Measurements from ENCODE around the gene IL10RA.
A peak's percentile ranks its signal among the peaks of the same experiment; 100 is the strongest.
"Not testable (repeated sequence)": the region's sequence is repeated elsewhere in the genome, so short reads cannot be mapped to it uniquely, and the experiment has no call there.

Gene IL10RA

GRCh38 chr11:117962826-117963225, 23.4 kb upstream of the IL10RA start:
- DNase-seq = no peak

DNA sequence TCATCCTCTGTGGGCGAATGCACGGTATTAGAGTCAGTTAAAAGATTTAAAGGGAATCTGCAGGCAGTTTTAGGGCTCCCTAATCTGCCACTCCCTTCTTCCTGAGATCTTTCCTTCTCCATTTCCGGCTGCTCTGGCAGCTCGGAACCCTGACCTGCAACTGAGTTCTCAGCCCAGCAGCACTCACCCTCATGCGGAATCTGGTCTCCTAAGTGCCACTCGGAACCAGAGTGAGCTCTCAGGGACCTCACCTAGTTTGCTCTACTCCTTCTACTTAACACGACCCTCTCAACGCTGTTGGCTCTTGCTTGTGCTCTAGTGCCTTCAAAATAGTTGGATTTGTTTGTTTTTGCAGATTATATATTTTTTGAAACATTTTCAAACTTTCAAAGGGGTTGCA, 19.3 kb upstream of the IL10RA start:
- no peak for DNase-seq

DNA sequence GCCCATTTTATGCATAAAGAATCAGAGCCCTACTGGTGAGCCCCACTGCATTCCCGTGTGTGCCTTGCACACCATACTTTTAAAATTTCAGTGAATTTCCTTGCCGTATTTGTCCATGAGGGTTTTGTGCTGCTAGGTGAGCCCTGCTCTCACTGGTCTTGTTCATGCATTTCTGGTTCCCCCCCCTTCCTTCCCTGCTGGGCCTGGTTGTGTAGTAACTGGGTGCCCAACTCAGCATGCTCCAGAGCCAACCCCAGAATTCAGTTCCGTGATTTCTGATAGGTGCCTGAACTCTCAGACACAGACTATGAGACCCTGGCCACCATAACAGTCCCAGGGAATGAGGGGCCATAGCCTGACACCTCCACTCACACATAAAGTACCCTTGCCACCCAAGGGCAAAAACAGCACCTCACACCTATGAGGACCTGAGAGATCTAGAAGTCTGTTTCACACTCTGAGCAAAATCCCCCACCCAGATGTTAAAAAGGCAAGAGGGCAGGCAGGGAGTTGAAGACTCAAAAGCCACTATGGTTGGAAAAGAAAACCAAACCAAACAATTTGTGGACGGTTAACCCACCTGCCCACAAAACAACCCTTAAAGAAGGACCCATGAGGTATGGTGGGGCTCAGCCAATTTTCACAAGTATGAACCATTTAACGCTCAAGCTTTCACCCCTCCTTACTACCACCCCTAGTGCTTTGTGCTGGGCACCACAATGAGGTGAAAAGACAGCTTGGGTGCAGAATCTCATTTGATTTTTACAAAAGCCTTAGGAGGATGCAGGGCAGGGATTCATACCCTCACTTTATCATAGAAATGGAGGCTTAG, 16.8 kb upstream of the IL10RA start:
- no peak for DNase-seq

DNA sequence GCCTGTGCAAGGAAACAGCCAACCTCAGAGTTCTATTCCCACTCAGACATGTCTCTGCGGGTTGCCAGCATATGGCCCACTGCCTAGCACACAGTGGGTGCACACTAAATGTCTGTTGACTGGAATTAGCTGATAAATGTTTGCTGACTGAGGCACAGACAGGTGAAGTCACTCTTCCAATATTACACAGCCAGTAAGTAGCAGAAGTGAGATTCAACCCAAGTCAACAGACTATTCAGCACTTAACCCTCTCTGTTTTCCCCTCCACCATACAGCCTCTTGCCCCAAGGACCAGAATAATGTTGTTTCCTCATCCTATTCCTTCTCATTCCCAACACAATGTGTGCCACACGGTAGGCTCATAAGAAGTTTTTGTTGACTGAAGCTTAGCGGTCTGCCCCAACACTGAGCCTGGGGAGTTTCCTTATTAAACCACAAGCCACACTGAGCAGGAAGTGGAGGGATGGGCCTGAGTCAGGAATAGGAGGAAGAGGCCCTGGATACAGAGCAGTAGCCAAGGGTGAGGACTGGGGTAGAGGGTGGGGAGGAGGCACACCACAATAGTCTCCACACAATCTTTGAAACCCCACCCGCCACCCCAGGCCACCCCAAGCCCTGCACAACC, 15.7 kb upstream of the IL10RA start:
- DNase-seq = no peak

DNA sequence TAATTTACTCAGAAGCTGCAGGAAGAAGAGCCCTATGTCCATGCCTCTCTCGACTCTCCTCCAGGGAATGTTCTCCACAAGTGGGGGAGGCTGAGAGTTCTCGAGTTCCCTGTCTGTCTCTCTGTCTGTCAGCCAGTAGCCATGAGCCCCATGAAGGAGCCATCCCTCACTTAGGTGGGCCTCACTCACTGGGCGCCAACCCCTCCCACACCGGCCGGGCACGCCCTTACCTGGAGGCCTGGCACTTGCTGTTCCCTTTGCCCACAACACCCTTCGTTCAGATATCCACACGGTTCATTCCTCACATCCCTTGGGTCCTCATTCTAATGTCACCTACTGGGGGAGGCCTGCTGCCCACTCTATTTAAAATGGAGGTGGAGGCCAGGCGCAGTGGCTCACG, 14.2 kb upstream of the IL10RA start:
- no peak for DNase-seq

DNA sequence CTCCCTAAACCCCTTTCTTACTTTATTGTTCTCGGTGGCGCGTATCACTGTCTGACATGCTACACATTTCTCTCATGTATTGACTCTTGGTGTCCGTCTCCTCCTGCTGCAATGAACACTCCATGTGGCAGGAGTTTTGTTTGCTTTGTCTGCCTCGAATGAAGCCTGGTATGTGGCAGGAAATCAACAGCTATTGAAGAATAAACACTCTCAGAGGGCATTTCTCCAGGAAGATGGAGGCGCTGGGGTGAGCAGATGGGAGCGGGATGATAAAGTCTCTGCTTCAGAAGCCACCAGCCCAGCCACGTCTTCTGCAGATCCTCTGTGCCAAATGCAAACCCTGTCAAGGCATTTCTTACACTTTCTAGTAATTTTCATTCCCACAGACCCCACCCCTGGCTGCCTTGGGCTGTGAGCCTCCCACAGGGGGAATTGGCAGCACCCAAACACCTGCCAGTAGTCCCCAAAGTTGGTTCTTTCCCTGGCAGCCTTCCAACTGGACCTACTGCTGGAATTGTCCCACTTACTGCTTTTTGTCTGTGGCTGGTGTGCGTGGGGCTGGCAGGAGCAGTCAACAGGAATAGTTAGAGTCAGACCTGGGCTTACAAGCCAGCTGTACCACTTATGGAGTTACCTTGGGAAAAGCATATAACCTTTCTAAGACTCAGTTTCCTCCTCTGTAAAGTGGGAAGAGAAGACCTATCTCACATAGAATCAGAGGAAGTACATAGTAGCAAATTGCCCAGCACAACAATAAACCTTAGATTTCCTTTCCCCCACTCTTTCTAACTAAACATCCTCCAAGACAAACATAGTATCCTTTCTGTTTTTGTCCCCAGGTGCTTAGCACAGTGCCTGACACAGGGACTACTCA, 13.3 kb upstream of the IL10RA start:
- peak; percentile 52 for DNase-seq

- DNase-seq = no peak
These were observed 12.7 kb upstream of the IL10RA start for GRCh38 chr11:117973503-117973860.

- no peak for DNase-seq
These were observed 9.7 kb upstream of the IL10RA start for GRCh38 chr11:117976445-117976844.

DNA sequence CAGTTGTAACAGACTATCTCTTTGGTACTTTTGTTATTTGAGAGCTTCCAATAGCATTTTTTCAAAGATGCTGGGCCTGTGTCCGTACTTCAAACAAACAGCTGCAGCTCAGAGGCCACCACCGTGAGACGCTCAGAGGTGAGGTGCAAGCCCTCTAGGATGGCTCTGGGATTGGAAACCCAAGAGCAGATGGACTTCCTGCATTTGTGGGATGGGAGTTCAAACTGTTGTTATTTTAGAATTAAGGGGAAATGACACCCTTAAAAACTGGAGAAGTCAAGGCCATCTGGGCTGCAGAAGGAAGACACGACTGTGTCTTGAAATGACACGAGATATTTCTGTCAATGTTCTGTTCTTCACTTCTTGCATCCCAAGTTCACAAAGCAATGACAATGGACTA, 9.2 kb upstream of the IL10RA start:
- DNase-seq = no peak

DNA sequence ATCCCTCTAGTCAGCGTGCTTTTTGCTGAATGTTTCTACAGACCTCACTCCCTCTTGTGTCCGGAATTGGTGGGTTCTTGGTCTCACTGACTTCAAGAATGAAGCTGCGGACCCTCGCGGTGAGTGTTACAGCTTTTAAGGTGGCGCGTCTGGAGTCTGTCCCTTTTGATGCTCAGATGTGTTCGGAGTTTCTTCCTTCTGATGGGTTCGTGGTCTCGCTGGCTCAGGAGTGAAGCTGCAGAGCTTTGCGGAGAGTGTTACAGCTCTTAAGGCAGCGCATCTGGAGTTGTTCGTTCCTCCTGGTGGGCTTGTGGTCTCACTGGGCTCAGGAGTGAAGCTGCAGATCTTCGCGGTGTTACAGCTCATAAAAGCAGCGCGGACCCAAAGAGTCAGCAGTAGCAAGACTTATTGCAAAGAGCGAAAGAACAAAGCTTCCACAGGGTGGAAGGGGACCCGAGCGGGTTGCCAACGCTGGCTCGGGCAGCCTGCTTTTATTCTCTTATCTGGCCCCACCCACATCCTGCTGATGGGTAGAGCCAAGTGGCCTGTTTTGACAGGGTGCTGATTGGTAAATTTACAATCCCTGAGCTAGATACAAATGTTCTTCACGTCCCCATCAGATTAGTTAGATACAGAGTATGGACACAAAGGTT, 8.5 kb upstream of the IL10RA start:
- not testable (repeated sequence) for DNase-seq

DNA sequence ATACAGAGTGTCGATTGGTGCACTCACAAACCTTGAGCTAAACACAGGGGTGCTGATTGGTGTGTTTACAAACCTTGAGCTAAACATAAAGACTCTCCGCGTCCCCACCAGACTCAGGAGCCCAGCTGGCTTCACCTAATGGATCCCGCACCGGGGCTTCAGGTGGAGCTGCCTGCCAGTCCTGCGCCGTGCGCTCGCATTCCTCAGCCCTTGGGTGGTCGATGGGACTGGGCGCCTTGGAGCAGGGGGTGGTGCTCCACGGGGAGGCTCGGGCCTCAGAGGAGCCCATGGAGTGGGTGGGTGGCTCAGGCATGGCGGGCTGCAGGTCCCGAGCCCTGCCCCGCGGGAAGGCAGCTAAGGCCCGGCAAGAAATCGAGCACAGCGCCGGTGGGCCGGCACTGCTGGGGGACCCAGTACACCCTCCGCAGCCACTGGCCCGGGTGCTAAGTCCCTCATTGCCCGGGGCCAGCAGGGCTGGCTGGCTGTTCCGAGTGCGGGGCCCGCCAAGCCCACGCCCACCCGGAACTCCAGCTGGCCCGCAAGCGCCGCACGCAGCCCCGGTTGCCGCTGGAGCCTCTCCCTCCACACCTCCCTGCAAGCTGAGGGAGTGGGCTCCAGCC, 7.8 kb upstream of the IL10RA start:
- DNase-seq = not testable (repeated sequence)

DNA sequence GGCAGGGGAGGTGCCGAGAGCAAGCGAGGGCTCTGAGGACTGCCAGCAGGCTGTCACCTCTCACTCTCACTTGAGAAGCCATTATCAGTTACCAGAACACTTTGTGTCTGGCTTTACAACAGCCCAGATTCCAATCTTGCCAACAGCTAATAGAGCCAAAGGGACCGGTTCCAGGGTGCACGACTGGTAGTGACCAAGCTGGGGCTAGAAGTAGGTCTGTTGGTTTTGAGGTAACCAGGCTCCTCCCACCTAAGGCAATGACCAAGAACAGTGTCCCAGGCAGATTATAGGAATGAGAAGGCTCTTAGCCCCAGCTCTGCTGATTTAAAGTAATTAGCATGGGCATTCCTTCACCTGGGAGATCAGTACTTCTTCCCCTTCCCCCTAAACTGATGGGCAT, 7.2 kb upstream of the IL10RA start:
- DNase-seq = no peak

DNA sequence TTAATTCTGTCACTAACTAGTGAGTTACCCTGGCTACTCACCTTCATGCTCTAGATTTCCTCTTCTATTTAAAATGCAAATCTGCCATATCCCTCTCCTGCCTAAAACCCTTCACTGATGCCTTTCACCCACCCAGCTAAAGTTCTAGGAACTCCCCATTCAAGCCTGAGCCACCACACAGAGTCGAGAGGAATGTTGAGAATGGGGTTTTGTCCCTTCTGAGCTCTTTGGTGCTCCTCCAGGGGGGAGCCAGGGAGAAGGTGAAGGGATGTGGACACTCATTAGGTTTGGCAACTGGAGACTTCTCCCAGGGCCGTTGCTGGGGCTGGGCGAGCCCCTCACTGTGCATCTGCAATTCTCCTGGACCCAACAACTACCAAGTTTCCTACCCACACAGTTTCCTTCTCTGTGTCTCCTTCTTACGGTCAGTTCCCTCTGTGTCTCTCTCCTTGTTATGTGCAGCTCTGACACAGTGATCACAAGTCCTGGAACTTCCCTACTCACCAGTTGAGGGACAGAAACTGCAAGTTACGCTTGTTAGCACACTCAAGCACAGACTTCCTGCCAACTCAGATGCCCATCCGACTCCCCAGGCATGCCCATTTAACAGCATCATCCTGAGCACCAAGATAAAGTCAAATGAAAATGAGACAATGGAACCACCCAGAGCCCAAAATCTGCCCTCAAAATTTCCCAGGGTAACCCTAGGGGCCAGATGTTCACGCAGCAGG, 6.5 kb upstream of the IL10RA start:
- DNase-seq = no peak

DNA sequence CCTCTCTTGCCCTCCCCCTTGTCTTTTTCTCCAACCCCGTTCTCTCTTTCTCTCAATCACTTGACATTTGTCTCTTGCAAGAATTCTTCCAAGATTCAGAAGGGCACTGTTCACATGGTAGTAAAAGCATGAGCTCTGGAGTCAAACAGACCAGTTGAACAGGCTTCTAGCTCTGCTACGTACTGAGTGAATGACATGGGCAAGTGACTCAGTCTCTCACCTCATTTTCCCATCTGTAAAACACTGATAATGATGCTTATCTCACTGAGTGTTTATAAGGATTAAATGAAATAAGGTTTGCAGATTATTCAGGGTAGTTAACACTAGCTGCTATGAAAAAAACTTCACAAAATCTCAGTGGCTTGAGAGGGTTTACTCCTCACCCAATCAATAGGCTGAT, 5.9 kb upstream of the IL10RA start:
- DNase-seq = no peak

DNA sequence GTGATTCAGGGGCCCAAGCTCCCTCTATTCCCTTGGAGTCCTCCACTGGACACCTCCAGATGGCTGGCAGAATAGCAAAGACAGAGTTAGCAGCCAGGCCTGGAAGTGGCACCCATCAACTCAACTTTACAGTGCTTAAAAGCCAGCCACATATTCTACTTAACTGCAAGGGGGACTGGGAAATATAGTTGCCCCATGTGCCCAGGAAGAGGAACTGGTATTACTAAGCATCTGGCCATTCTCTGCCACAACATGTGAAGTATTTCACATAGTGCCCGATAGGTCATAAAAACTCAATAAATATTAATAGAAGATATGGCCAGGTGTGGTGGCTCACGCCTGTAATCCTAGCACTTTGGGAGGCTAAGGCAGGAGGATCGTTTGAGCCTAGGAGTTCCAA, 5.5 kb upstream of the IL10RA start:
- no peak for DNase-seq

DNA sequence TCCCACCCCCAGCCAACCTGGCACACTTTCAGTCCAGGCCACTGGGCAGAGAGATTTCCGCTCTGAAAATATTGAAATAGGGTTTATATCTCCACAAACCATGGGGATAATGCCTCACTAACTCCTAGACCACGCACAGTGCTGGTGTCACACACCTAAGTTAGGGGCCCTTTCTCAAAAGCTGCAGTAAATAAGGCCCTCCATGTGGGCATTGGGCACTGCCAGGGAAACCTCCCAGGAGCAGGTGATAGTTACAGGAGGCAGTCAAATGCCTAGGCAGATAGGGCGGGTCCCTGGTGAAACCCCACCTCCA, 3.1 kb upstream of the IL10RA start:
- DNase-seq = no peak

DNA sequence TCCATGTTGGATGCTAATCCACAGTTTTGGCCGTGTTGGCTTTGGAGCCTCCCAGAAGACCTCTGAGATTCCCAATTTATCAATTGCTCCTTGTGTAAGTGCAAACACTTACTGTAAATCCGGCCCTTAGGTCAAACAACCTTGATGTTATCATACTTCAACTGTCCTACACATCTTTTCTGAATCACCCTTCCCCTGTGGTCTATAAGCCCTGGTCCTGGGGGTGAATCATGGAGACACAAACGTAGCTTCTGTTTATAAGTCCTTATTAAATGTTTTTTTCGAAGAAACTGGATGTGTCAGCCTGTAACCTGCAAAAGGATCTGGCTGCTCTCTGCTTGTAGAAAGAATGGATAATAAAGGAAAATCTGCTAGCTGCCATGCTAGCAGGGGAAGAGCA, 1.7 kb upstream of the IL10RA start:
- no peak for DNase-seq

GRCh38 chr11:117986981-117987574, 884 bp downstream of the IL10RA start:
- no peak for DNase-seq

- no peak for DNase-seq
These were observed 3.3 kb downstream of the IL10RA start for GRCh38 chr11:117989351-117990102.

DNA sequence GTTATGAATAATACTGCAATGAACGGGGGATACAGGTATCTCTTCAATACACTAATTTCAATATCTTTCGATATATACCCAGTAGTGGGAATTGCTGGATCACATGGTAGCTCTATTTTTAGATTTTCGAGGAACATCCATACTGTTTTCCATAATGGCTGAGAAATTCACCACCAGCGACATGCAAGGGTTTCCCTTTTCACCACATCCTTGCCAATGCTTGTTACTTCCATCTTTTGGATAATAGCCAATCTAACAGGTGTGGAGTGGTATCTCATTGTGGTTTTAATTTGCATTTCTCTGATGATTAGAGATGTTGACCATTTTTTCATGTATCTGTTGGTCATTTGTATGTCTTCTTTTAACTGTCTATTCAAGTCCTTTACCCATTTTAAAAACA, 5.9 kb downstream of the IL10RA start:
- DNase-seq = no peak

DNA sequence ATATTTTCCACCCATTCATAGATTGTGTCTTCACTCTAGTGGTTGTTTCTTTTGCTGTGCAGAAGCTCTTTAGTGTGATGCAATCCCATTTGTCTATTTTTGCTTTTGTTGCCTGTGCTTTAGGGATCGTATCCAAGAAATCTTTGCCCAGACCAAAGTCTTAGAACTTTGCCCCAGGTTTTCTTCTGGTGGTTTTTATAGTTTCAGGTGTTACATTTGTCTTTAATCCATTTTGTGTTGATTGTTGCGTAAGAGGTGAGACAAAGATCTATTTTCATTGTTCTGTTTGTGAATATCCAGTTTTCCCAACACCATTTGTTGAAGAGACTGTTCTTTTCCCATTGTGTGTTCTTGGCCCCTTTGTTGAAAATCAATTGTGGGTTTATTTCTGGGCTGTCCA, 6.4 kb downstream of the IL10RA start:
- DNase-seq = no peak
